C4-2B (cell line): ENCODE measurements around the gene CDCP2.

ENCODE experiments used
- CTCF ChIP-seq: fragments of 450-650 bp; conservative IDR thresholded peaks from 2 replicates; pipeline ENCODE4 v1.5.1; 2017; ENCODE audit warnings: mild to moderate bottlenecking
- ZFX ChIP-seq: fragments of 450-650 bp; IDR thresholded peaks from 2 replicates; pipeline ENCODE4 v1.6.1; 2017

- TF ChIP-seq CTCF (no peak), ZFX (no peak)
Observed at GRCh38 chr1:54149734-54150133, 3.1 kb downstream of the CDCP2 start.
